ACHN (cell line): ENCODE data around the gene RPL13A.
"Not testable (repeated sequence)": the region's sequence is repeated elsewhere in the genome, so short reads cannot be mapped to it uniquely, and the experiment has no call there.

ENCODE experiments used
- DNase-seq: peaks from one replicate; pipeline ENCODE4 v3.0.0-alpha.2; 2015
- in situ Hi-C: cut with HindIII; loops from 2 replicates; pipeline ENCODE4 v1.10.0; 2017; ENCODE audit warnings: low sequenced_read_pairs, low pct_ligation_motif_present, low pct_unique_long_range_greater_than_20kb

RPL13A gene

GRCh38 chr19:49487277-49488045 lies at the start of gene RPL13A:
Gene RPL13A, plus strand, starts transcription at chr19:49487608. Its CDS starts 22 bp downstream, at chr19:49487630.
- peak; percentile 97 for DNase-seq
- in situ Hi-C loops = no loop called here

GRCh38 chr19:49438261-49438660 lies 49.1 kb upstream of the RPL13A start:
- DNase-seq = no peak
- in situ Hi-C loops = no loop called here

GRCh38 chr19:49439836-49440235 lies 47.6 kb upstream of the RPL13A start:
- in situ Hi-C loops = no loop called here

DNA sequence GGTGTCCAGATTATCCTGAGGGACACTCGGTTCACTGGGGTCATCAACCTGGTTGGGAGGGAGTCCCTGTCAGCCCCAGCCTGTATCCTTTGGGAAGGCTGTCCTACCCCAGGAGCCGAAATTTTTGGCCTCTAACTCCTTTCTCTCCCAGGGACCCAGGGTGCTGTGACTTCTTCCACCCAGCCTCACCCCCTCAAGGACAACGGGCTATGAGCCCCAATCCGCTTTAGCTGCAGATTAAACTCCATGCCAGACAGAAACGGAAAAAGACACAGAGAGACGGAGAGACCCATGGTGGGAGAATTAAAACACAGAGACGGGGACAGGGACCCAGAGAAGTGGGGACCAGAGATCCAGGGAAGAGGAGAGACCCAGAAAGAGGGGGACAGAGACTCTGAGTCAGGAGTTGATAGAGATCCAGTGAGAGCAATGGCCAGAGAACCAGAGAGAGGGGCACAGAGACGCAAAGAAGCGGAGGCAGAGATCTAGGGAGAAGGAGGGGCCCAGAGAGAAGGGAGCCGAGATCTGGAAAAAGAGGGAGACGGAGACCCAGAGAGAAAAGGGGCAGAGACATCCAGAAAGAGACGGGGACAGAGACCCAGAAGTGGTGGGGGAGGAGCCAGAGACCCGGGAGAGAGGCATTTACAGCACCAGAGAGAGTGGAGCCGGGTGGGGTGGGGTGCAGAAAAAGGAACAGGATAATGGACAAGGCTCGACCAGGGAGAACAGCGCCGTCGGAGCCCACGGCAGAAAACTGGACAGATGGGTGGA lies 46.8 kb upstream of the RPL13A start:
- DNase-seq = no peak
- in situ Hi-C loops = no loop called here

More at GRCh38 chr19:49439836-49440235, 47.6 kb upstream of the RPL13A start:
- no peak for DNase-seq

DNA sequence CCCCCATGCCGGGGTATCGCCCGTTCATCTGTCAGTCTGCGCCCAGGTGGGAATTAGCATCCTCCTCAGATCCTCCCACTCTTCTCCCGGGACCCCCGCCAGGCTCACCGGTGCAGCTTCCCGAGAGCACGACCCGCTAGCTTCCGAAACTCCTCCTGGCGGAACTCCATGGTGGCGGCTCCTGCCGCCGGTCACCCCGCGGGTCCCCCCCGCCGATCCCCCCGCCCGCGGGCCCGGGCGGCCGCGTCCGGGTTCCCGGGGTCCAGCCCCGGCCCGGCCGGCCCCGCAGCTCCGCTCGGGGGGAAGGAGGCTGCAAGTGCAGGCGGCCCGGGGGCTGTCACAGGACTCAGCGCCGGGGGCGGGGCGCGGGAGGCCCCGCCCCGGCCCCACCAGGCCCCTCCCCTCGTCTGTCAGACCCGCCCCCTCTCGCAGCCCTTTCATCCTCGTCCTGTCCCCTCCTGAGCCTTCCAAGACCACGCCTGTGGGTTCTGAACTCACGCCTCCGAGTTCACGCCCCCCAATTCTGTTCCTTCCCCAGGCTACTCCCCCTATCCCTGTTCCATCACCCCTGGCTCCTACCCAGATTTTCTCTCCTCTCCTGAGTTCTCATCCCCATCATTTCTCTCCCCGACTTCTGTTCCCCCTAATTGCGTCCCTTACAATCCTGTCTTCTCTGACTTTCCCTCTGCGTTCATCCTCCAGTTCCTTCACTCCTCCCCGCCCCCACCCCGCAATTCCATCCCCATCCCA lies 46.0 kb upstream of the RPL13A start, which contains the start of gene SLC17A7:
SLC17A7 (minus strand) TSS at position 318 of the 750 bp plus-strand sequence; CDS start at position 170, 148 bp downstream.
- peak; percentile 32 for DNase-seq
- in situ Hi-C loops = no loop called here

DNA sequence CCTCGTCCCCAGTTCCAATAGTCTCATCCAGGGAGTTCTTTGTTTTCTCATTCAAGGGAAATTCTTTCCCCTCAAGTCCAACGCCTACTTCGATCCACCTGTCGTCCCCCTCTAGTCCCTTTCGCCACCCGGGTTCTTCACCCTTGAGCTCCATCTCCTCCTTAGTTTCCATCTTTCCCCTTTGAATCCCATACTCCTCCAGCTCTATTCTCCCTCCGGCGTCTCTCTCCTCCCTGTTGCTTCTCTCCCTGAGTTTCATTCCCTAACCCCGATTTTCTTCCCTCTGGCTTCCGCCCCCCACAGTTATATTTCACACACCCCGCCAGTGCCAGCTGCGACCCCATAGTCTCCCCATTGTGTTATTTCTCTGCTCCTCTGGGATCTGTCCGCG lies 45.5 kb upstream of the RPL13A start:
- DNase-seq = no peak
- in situ Hi-C loops = no loop called here

DNA sequence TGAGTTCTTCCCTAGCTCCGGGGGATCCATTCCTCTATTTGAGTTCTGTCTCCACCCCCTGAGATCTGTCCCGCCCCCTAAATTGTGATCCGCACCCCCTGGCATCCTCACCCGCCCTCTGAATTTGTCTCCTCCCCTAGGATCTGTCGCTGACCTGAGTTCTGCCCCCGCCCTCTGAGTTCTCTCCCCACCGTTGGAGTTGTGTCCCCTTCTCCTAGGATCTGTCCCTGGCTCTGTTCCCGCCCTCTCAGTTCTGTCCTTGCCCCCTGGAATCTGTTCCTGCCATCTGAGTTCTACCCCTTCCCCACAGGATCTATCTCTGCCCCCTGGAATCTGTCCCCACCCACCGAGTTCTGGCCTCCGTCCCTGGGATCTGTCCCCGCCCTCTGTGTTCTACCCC lies 45.1 kb upstream of the RPL13A start:
- DNase-seq = peak; percentile 45
- in situ Hi-C loops = no loop called here

DNA sequence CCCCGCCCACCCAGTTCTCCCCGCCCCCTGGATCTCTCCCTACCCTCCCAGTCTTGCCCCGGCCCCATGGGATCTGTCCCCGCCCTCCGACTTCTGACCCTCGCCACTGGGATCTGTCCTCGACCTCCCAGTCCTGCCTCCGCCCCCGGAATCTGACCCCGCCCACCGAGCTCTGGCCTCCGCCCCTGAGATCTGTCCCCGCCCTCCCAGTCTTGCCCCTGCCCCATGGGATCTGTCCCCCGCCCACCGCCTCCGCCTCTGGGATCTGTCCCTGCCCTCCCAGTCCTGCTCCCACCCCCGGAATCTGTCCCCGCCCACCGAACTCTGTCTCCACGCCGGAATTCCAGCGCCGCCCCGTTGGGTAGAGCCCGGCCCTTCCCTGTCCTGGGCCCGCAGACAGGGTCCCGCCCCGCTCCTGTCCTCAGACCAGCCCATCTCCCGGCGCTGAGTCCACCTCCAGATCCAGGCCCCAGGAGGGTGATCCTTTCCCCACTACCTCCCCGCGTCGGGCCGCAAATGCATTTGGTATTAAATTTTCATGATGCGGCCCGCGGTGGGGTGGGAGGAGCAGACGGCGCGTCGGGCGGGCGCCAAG lies 44.5 kb upstream of the RPL13A start:
- peak; percentile 91 for DNase-seq
- in situ Hi-C loops = no loop called here

DNA sequence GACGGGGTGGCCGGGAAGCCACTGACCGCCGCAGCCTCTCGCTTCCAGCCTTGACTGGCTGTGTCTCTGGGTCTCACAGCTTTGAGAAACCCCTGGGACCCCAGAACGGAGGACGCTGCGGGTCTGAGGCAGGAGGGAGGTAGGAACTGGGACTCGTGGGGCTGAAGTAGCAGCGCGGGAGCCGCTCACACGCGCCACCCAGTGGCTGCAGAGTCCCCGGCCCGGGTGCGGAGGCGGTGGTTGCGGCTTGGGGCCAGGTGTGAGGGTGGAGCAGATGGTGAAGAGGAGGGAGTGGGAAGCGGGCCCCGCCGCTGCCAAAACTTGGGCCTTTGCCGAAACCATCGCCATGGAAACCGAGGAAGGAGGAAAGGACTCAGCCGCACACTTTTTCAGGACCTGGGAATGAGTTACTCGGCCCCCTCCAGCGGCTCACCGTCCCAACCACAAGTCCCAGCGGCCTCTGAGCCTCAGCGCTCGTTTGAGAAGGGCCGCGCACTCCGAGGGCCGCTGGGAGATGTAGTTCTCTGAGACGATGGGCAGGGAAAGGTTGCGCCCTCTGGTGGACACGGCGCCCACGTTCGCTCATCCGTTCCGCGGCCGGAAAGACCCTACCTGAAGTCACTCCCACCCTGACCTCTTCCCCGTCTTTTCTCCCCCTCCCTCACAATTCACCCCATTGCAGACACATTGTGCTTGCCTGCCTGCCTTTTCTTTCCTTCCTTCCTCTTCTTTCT lies 43.9 kb upstream of the RPL13A start:
- DNase-seq = peak; percentile 91
- in situ Hi-C loops = no loop called here

- in situ Hi-C loops, DNase-seq: not testable (repeated sequence)
Observed at GRCh38 chr19:49444100-49444700, 43.2 kb upstream of the RPL13A start.

DNA sequence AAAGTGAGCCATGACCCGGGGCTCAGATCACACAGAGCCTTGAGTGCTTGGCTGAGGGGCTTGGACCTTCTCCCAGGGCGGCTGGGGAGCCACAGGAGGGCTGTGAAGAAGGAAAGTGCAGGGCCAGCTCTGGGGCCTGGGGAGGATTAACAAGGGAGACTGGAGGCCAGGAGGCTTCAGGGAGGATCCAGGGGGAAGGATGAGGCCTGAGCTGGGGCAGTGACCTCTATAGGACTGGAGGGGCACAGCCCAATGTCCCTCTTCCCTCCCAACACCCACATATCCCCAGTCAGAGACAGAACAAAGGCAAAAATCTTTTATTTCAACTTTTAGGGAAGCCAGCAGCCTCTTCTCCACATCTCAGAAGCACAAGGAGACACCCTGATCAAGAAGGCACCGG lies 41.4 kb upstream of the RPL13A start:
- no peak for DNase-seq
- in situ Hi-C loops = no loop called here

DNA sequence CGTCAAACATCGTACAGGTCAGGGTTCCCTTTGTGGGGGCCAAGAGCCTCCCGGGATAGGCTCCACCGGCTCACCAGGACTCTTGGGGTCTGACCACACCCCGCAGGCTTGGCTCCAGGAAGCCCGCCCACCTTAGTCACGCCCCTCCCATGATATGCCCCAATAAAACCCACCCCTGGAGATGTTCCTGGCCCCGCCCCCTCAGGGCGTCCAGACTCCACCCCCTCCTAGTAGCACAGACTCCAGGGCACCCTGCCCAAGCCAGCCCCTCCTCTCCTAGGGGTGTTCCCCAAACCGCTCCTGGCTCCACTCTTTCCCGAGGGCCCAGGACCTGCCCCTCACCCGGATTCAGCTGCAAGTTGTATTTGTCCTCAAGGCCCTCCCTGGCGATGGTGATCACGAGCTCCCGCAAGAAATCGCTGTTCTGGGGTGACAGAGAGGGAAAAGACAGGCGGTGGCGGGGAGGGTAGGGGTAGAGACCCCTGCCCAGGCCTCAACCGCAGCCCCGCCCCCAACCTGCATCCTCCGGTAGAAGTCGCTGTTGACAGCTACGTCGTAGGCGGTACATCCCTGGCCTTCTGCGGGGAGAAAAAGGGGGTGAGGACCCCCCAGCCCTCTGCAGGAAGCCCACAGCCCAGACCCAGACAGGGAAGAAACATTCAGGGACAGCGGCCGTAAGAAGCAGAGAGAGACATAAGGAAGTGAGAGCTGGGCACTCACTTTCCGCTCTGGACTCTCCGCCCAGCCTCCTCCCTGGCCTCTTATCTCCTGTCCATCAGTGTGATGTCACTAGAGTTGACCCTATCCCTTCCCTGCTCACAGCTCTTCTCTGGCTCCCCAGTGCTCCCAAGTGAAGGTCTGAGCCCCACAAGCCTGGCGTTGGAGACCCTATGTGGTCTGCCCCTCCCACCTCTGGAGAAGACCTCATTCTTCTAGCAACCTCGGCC lies 39.6 kb upstream of the RPL13A start:
- peak; percentile 22 for DNase-seq
- in situ Hi-C loops = no loop called here

- no peak for DNase-seq
- in situ Hi-C loops = no loop called here
Observed at GRCh38 chr19:49448432-49448786, 39.0 kb upstream of the RPL13A start.

DNA sequence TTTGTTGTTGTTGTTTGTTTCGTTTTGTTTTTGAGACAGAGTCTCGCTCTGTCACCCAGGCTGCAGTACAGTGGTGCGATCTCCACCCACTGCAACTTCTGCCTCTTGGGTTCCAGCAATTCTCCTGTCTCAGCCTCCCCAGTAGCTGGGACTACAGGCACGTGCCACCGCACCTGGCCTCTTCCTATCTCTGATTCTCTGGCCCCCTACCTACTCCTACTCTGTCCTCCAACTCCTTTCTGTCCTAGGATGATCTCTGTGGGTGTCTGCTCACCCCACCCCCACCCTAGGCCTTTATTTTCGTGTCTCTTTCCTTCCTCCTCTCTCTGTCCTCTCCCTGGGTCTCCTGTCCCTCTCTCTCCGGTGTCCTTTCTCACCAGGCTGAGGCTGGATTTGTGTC lies 37.0 kb upstream of the RPL13A start:
- in situ Hi-C loops = no loop called here
- no peak for DNase-seq

DNA sequence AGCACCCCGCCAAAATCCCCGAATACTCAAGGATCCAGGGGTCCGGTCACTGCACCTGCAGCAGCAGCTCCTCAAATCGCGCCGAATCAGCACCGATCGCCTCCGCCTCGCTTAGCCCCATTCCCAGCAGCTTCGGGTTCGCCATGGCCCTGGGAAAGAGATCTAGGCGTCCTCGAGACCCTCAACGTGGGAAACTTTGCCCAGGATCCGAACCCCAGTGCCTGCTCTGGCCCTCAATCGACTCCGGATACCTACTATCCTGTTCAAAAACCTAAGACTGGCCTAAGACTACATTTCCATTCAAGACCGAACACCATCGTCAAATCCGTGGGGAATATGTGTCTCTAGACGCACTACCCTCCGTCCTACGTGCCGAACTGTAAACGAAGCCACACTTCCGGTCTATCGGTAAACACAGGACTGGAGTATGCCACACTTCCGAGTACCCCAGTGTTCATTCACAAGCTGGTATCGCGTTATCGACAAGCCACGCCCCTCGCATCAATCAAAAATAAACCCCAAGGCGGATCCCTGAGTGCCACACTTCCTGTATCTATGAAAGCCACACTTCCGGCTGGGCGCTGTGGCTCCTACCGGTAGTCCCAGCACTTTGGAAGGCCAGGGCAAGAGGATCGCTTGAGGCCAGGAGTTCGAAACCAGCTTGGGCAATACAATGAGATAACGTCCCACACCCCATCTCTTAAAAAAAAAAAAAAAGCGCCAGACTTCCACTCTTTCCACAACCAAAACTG lies 35.8 kb upstream of the RPL13A start, which contains the start of gene PIH1D1:
PIH1D1 (minus strand) TSS at position 385 of the 752 bp plus-strand sequence; CDS start at position 145, 240 bp downstream.
- peak; percentile 98 for DNase-seq
- in situ Hi-C loops = no loop called here
